Tibial nerve (tissue), 3 donors: Measurements from ENCODE around the gene SMIM38.

Source experiments
- CTCF ChIP-seq, 5 experiments: fragments of 200-600 bp in 3 of 5; fragments of 450-650 bp in 2 of 5; sonication (generic) in 3 of 5; IDR thresholded peaks; one replicate each; pipeline ENCODE4 v1.5.1; 2016 to 2019; ENCODE audit warnings: antibody characterized with exemption in 5 of 5, mild to moderate bottlenecking in 3 of 5, moderate library complexity in 2 of 5
- POLR2A ChIP-seq, 2 donors: fragments of 450-650 bp; IDR thresholded peaks; one replicate each; pipeline ENCODE4 v1.6.1; 2017; ENCODE audit warnings: antibody characterized with exemption in 2 of 2, mild to moderate bottlenecking in 2 of 2, moderate library complexity in 2 of 2

GRCh38 chr11:69194396-69194795, 38.7 kb downstream of the SMIM38 start:
- TF ChIP-seq CTCF (IDR thresholded peaks at IDR 0.05) (no peak), POLR2A (IDR thresholded peaks at IDR 0.05) (no peak)
